ENCODE results near the gene STC2.
A peak's percentile ranks its signal among the peaks of the same experiment; 100 is the strongest.
"Not testable (repeated sequence)": the region's sequence is repeated elsewhere in the genome, so short reads cannot be mapped to it uniquely, and the experiment has no call there.

The STC2 gene

GRCh38 chr5:173327948-173328843, at the start of gene STC2:
Gene STC2 (minus strand): TSS chr5:173328414. CDS start chr5:173328193, 221 bp downstream.
- peak in 1 of 2 experiments; percentile 46 for DNase-seq

GRCh38 chr5:173371400-173371799, 43.2 kb upstream of the STC2 start:
- DNase-seq: no peak

GRCh38 chr5:173363406-173363805, 35.2 kb upstream of the STC2 start:
- DNase-seq: not testable (repeated sequence)

- DNase-seq: no peak
Observed at GRCh38 chr5:173355561-173355960, 27.3 kb upstream of the STC2 start.

GRCh38 chr5:173354645-173355044, 26.4 kb upstream of the STC2 start:
- no peak for DNase-seq

- DNase-seq: no peak
Observed at GRCh38 chr5:173352366-173353349, 24.4 kb upstream of the STC2 start.

GRCh38 chr5:173342813-173343755, 14.9 kb upstream of the STC2 start:
- no peak for DNase-seq

- DNase-seq: no peak
Observed at GRCh38 chr5:173341961-173342430, 13.8 kb upstream of the STC2 start.

- DNase-seq: no peak
Observed at GRCh38 chr5:173340984-173341383, 12.8 kb upstream of the STC2 start.

- no peak for DNase-seq
Observed at GRCh38 chr5:173340451-173340850, 12.2 kb upstream of the STC2 start.

- no peak for DNase-seq
Observed at GRCh38 chr5:173339286-173339685, 11.1 kb upstream of the STC2 start.

- no peak for DNase-seq
Observed at GRCh38 chr5:173338380-173339015, 10.3 kb upstream of the STC2 start.

GRCh38 chr5:173334808-173335207, 6.6 kb upstream of the STC2 start:
- DNase-seq: no peak

- no peak for DNase-seq
Observed at GRCh38 chr5:173333925-173334661, 5.9 kb upstream of the STC2 start.

GRCh38 chr5:173331956-173332479, 3.8 kb upstream of the STC2 start:
- DNase-seq: peak; percentile 72 to 77

- DNase-seq: no peak
Observed at GRCh38 chr5:173331287-173331686, 3.1 kb upstream of the STC2 start.

GRCh38 chr5:173330338-173331206, 2.4 kb upstream of the STC2 start:
- DNase-seq: no peak

GRCh38 chr5:173329491-173330337, 1.5 kb upstream of the STC2 start:
- DNase-seq: peak; percentile 25 to 41

Data from stimulated activated CD4-positive, alpha-beta T cell treated with anti-CD3 and anti-CD28 coated beads, Interleukin-4, amount 100 ng/mL, for 4 hours (primary cell).